ENCODE measurements around the gene P2RY6.

- TF ChIP-seq POLR2A (IDR thresholded peaks at IDR 0.05) (no peak), CTCF (IDR thresholded peaks at IDR 0.05 in 4 of 5, conservative IDR thresholded peaks at IDR 0.05 in 1 of 5) (no peak)
Observed at GRCh38 chr11:73296501-73297230, 24.5 kb downstream of the P2RY6 start.
